ENCODE measurements around the gene CEP192. TPM values are rescaled to one million over a fixed set of nuclear protein-coding genes. Genes with fewer than 3 reads are reported as not detected.

CEP192 gene
- total and polyA plus RNA-seq, 2 of the 4 experiments (the other 2 are of a cell fraction), result 17.2 to 29.0 TPM

DNA sequence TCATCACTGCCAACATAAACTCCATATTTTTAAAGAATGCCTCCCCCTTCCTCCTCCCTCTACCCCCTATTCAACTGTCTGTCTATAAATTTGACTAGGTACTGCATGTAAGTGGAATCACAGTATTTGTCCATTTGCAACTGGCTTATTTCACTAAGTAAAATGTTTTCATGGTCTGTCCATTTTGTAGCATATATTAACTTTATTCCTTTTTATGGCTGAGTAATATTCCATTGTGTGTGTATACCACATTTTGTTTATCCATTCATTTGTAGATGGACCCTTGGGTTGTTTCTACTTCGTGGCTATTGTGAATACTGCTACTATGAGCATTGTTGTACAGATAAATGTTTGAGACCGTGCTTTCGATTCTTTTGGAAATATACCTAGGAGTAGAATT is 32.7 kb upstream of the CEP192 start:
- no peaks in the 10 kb centered on the region for H3K9me3 ChIP-seq (ENCODE audit: control insufficient read depth, insufficient read depth, low read length)
- no CpG with 5 or more reads among the region's 3 CpGs for WGBS, 2 experiments (ENCODE audit: extremely low coverage in 2 of 2, insufficient read length in 1 of 2)
- no peak overlapping the region for H2BK15ac ChIP-seq (ENCODE audit: low read depth, low read length)
- no peak overlapping the region for H3K14ac ChIP-seq (replicated peaks; ENCODE audit: low read depth, low read length)
- CTCF ChIA-PET, result no interaction called here
- dilution Hi-C loops (cut with HindIII; ENCODE audit: low sequenced_read_pairs, unreplicated experiment) (no loop called here), intact Hi-C loops (cut with micrococcal nuclease) (no loop called here), in situ Hi-C loops (cut with MboI; ENCODE audit: low sequenced_read_pairs) (no loop called here)
- H3K79me1 ChIP-seq (ENCODE audit: low read depth in 1 of 2, low read length in 2 of 2), result peaks cover 38 to 39% of the 10 kb centered on the region in 2 experiments
- no TSS peak for BruUV-seq (replicated peaks)
- no peak overlapping the region for H3K9ac ChIP-seq (ENCODE audit: low read depth, low read length)
- no peak overlapping the region for H4K91ac ChIP-seq (ENCODE audit: insufficient read depth, low read depth, low read length)
- POLR2A ChIA-PET (ENCODE audit: unreplicated experiment), result no interaction called here
- no peak overlapping the region for H3K18ac ChIP-seq (ENCODE audit: low read depth, low read length)
- H3K4me3 ChIP-seq (ENCODE audit: insufficient read depth, low read depth, low read length), result no peak overlapping the region
- H2BK120ac ChIP-seq (ENCODE audit: low read depth, low read length), result no peak overlapping the region
- no peak overlapping the region for H3K4me2 ChIP-seq (ENCODE audit: low read depth, low read length)
- H2BK5ac ChIP-seq (ENCODE audit: low read depth, low read length, poor library complexity, severe bottlenecking), result no peak overlapping the region
- H4K5ac ChIP-seq (ENCODE audit: low read depth, low read length), result no peak overlapping the region
- peaks cover 2% of the 10 kb centered on the region; the same call in 1 of the 2 replicates for H3K9me1 ChIP-seq (ENCODE audit: insufficient read depth, low read length)
- H3K27me3 ChIP-seq (ENCODE audit: control insufficient read depth, insufficient read depth, low read length), result no peaks in the 10 kb centered on the region
- no peak overlapping the region for H3K27ac ChIP-seq (ENCODE audit: insufficient read depth, low read length)
- H3K36me3 ChIP-seq (ENCODE audit: control insufficient read depth, insufficient read depth, low read length), result peaks cover 11% of the 10 kb centered on the region
- no peak overlapping the region for H3K4ac ChIP-seq (ENCODE audit: low read depth, low read length)
- H2AFZ ChIP-seq (replicated peaks; ENCODE audit: low read length, poor library complexity), result no peak overlapping the region
- no peak for TF ChIP-seq BHLHE40 (IDR thresholded peaks at IDR 0.05; ENCODE audit: low read depth, low read length)
- TF ChIP-seq, protein P1, sequence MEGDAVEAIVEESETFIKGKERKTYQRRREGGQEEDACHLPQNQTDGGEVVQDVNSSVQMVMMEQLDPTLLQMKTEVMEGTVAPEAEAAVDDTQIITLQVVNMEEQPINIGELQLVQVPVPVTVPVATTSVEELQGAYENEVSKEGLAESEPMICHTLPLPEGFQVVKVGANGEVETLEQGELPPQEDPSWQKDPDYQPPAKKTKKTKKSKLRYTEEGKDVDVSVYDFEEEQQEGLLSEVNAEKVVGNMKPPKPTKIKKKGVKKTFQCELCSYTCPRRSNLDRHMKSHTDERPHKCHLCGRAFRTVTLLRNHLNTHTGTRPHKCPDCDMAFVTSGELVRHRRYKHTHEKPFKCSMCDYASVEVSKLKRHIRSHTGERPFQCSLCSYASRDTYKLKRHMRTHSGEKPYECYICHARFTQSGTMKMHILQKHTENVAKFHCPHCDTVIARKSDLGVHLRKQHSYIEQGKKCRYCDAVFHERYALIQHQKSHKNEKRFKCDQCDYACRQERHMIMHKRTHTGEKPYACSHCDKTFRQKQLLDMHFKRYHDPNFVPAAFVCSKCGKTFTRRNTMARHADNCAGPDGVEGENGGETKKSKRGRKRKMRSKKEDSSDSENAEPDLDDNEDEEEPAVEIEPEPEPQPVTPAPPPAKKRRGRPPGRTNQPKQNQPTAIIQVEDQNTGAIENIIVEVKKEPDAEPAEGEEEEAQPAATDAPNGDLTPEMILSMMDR (conservative IDR thresholded peaks at IDR 0.05; ENCODE audit: low read depth, low read length), result no peak
- no peak for TF ChIP-seq FOS (IDR thresholded peaks at IDR 0.05; ENCODE audit: low read depth, low read length)
- no peak for TF ChIP-seq RAD21 (IDR thresholded peaks at IDR 0.05; ENCODE audit: low read length)
- TF ChIP-seq RFX5 (IDR thresholded peaks at IDR 0.05; ENCODE audit: low read depth, low read length), result no peak
- TF ChIP-seq MXI1 (IDR thresholded peaks at IDR 0.05; ENCODE audit: borderline replicate concordance, low read depth, low read length), result no peak
- no peak for TF ChIP-seq RCOR1 (IDR thresholded peaks at IDR 0.05; ENCODE audit: insufficient replicate concordance, low read length)
- TF ChIP-seq MAZ (IDR thresholded peaks at IDR 0.05; ENCODE audit: borderline replicate concordance, low read depth, low read length), result no peak
- TF ChIP-seq, protein P2, sequence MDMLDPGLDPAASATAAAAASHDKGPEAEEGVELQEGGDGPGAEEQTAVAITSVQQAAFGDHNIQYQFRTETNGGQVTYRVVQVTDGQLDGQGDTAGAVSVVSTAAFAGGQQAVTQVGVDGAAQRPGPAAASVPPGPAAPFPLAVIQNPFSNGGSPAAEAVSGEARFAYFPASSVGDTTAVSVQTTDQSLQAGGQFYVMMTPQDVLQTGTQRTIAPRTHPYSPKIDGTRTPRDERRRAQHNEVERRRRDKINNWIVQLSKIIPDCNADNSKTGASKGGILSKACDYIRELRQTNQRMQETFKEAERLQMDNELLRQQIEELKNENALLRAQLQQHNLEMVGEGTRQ (IDR thresholded peaks at IDR 0.05; ENCODE audit: low read depth, low read length), result no peak
- no peak for TF ChIP-seq POLR2A (IDR thresholded peaks at IDR 0.05; ENCODE audit: low read depth, low read length)
- no peak for TF ChIP-seq NFE2L2 (IDR thresholded peaks at IDR 0.05; ENCODE audit: low read depth, low read length)
- TF ChIP-seq, protein P3, sequence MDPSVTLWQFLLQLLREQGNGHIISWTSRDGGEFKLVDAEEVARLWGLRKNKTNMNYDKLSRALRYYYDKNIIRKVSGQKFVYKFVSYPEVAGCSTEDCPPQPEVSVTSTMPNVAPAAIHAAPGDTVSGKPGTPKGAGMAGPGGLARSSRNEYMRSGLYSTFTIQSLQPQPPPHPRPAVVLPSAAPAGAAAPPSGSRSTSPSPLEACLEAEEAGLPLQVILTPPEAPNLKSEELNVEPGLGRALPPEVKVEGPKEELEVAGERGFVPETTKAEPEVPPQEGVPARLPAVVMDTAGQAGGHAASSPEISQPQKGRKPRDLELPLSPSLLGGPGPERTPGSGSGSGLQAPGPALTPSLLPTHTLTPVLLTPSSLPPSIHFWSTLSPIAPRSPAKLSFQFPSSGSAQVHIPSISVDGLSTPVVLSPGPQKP (IDR thresholded peaks at IDR 0.05; ENCODE audit: borderline replicate concordance, low read depth, low read length), result no peak
- no peak for TF ChIP-seq CHD1 (IDR thresholded peaks at IDR 0.05; ENCODE audit: low read depth, low read length)
- no peak for TF ChIP-seq SMC3 (IDR thresholded peaks at IDR 0.05; ENCODE audit: low read depth, low read length)
- no peak overlapping the region for H2AK9ac ChIP-seq (replicated peaks; ENCODE audit: low read depth, low read length, poor library complexity)
- no peak overlapping the region for H3K23ac ChIP-seq (ENCODE audit: low read depth, low read length)
- H4K8ac ChIP-seq (ENCODE audit: low read depth in 2 of 2, low read length in 2 of 2), result no peak overlapping the region
- H2BK20ac ChIP-seq (ENCODE audit: low read depth, low read length), result no peak overlapping the region
- no peak overlapping the region for H3K56ac ChIP-seq (ENCODE audit: extremely low read depth, insufficient read depth, low read length)
- no peak overlapping the region for H2AK5ac ChIP-seq (ENCODE audit: low read depth, low read length)
- H4K20me1 ChIP-seq (ENCODE audit: insufficient read depth, low read length), result no peaks in the 10 kb centered on the region
- no peaks in the 10 kb centered on the region for H3K4me1 ChIP-seq (ENCODE audit: control insufficient read depth, insufficient read depth, low read length)
- DNase-seq (no peak), ATAC-seq (ENCODE audit: low read depth) (no peak)

Data from IMR-90 (cell line).